OCI-LY7 (cell line): ENCODE measurements around the gene BPTF. TPM values are rescaled to one million over a fixed set of nuclear protein-coding genes. Genes with fewer than 3 reads are reported as not detected.
A peak's percentile ranks its signal among the peaks of the same experiment; 100 is the strongest.

Source experiments
- BruUV-seq: library from RNA; stranded (reverse); fragments of 400-500 nt; replicated peaks from 2 replicates; lab custom pipeline; 2021; lab: Mats Ljungman, UMichigan
- CTCF ChIA-PET: fragments of 300-600 bp; sonication (Branson Sonifier 250); formaldehyde crosslinking; loops from one replicate; lab custom pipeline; 2022; ENCODE audit warnings: antibody characterized with exemption; ENCODE audit not compliant: unreplicated experiment; lab: Charles Lee
- POLR2A ChIA-PET: fragments of 300-600 bp; sonication (Branson Sonifier 250); formaldehyde crosslinking; loops from one replicate; lab custom pipeline; 2022; ENCODE audit warnings: antibody characterized with exemption; lab: Charles Lee
- DNase-seq: peaks from one replicate; pipeline ENCODE4 v3.0.0-alpha.2; 2015; ENCODE audit warnings: low spot score
- H2AFZ ChIP-seq: fragments of 200-600 bp; sonication (generic), shearing (Covaris generic); 2 replicates; pipeline ENCODE4 v1.6.1; 2014; ENCODE audit warnings: mild to moderate bottlenecking, antibody characterized with exemption, low read length, moderate library complexity
- H3K27ac ChIP-seq: fragments of 200-600 bp; sonication (generic); 2 replicates; pipeline ENCODE4 v1.5.1; 2014; ENCODE audit warnings: mixed run types, low read depth, mild to moderate bottlenecking, moderate library complexity, low read length, inconsistent platforms; ENCODE audit not compliant: poor library complexity, severe bottlenecking
- H3K36me3 ChIP-seq: fragments of 200-600 bp; sonication (generic); 2 replicates; pipeline ENCODE4 v1.6.1; 2014; ENCODE audit warnings: mild to moderate bottlenecking, antibody characterized with exemption, low read length, moderate library complexity, mixed read lengths; ENCODE audit not compliant: insufficient read depth
- H3K4me1 ChIP-seq: fragments of 200-600 bp; sonication (generic); 2 replicates; pipeline ENCODE4 v1.5.1; 2014; ENCODE audit warnings: mild to moderate bottlenecking, low read length; ENCODE audit not compliant: insufficient read depth, poor library complexity, severe bottlenecking
- H3K4me2 ChIP-seq: fragments of 200-600 bp; sonication (generic); 2 replicates; pipeline ENCODE4 v1.6.1; 2014; ENCODE audit warnings: mild to moderate bottlenecking, low read length
- H3K4me3 ChIP-seq: fragments of 200-600 bp; sonication (generic); 2 replicates; pipeline ENCODE4 v1.5.1; 2014; ENCODE audit warnings: mild to moderate bottlenecking, low read depth, low read length; ENCODE audit not compliant: poor library complexity, severe bottlenecking
- H3K79me2 ChIP-seq: fragments of 200-600 bp; sonication (generic); 2 replicates; pipeline ENCODE4 v1.6.1; 2016; ENCODE audit warnings: low read depth, mild to moderate bottlenecking, low read length, moderate library complexity, mixed read lengths; ENCODE audit not compliant: insufficient read depth
- H3K9me2 ChIP-seq: fragments of 200-600 bp; sonication (generic); 2 replicates; pipeline ENCODE4 v1.6.1; 2016; ENCODE audit warnings: mild to moderate bottlenecking, low read length, mixed read lengths; ENCODE audit not compliant: insufficient read depth
- H3K9me3 ChIP-seq: fragments of 200-600 bp; sonication (generic); 2 replicates; pipeline ENCODE4 v1.6.1; 2014; ENCODE audit warnings: mild to moderate bottlenecking, mixed run types, low read length, mixed read lengths
- H4K20me1 ChIP-seq: fragments of 200-600 bp; sonication (generic); 2 replicates; pipeline ENCODE4 v1.6.1; 2014; ENCODE audit warnings: mild to moderate bottlenecking, antibody characterized with exemption, low read length, moderate library complexity, mixed read lengths; ENCODE audit not compliant: insufficient read depth
- CTCF ChIP-seq: fragments of 200-600 bp; sonication (generic); conservative IDR thresholded peaks from 2 replicates; pipeline ENCODE4 v1.5.1; 2014; ENCODE audit warnings: mild to moderate bottlenecking, antibody characterized with exemption, low read length, moderate library complexity, mixed read lengths
- EZH2phosphoT487 ChIP-seq: fragments of 200-600 bp; sonication (generic); IDR thresholded peaks from 2 replicates; pipeline ENCODE4 v1.6.1; 2018; ENCODE audit warnings: low read depth, borderline replicate concordance, mild to moderate bottlenecking, mixed run types, antibody characterized with exemption, low read length, moderate library complexity, mixed read lengths
- intact Hi-C: fragments of 100-400 bp; cut with micrococcal nuclease; formaldehyde crosslinking; loops from one replicate; pipeline ENCODE4 v1.10.0; 2022; ENCODE audit not compliant: unreplicated experiment
- total RNA-seq, 2 experiments: library from RNA; depleted of rRNA in 1 of 2; stranded (reverse); fragments of >200 nt in 1 of 2; shearing (Covaris generic) in 1 of 2; gene quantifications; 2 replicates each; pipeline ENCODE4 v1.2.3, GENCODE V29; 2014 to 2022

Gene BPTF
- total RNA-seq, 2 experiments from 2014 or later = 104 to 212 TPM

- ChIA-PET CTCF (no interaction called here), POLR2A (no interaction called here)
- Histone ChIP-seq H4K20me1 (no peaks in the 10 kb centered on the region), H3K4me3 (no peak overlapping the region), H3K36me3 (peaks cover 33% of the 10 kb centered on the region), H3K27ac (no peak overlapping the region), H3K9me3 (no peaks in the 10 kb centered on the region), H3K4me2 (no peak overlapping the region), H3K4me1 (no peaks in the 10 kb centered on the region), H3K79me2 (no peaks in the 10 kb centered on the region), H2AFZ (no peak overlapping the region), H3K9me2 (no peaks in the 10 kb centered on the region)
- intact Hi-C loops = no loop called here
- DNase-seq = no peak
- no TSS peak for BruUV-seq
- no peak for TF ChIP-seq EZH2phosphoT487
- TF ChIP-seq CTCF = no peak
Observed at GRCh38 chr17:67982034-67982640, 156.8 kb downstream of the BPTF start.

- no peaks in the 10 kb centered on the region for H3K9me3 ChIP-seq
- intact Hi-C loops = no loop called here
- no peak overlapping the region for H3K27ac ChIP-seq
- CTCF ChIA-PET = no interaction called here
- H3K79me2 ChIP-seq = no peaks in the 10 kb centered on the region
- no peaks in the 10 kb centered on the region for H3K9me2 ChIP-seq
- H2AFZ ChIP-seq = no peak overlapping the region
- H4K20me1 ChIP-seq = no peaks in the 10 kb centered on the region
- POLR2A ChIA-PET = no interaction called here
- DNase-seq = no peak
- H3K4me1 ChIP-seq = no peaks in the 10 kb centered on the region
- peaks cover 31% of the 10 kb centered on the region for H3K36me3 ChIP-seq
- BruUV-seq = TSS peak; percentile 78
- no peak overlapping the region for H3K4me3 ChIP-seq
- no peak overlapping the region for H3K4me2 ChIP-seq
- TF ChIP-seq EZH2phosphoT487 = no peak
- no peak for TF ChIP-seq CTCF
Observed at GRCh38 chr17:67982686-67983382, 157.5 kb downstream of the BPTF start.

DNA sequence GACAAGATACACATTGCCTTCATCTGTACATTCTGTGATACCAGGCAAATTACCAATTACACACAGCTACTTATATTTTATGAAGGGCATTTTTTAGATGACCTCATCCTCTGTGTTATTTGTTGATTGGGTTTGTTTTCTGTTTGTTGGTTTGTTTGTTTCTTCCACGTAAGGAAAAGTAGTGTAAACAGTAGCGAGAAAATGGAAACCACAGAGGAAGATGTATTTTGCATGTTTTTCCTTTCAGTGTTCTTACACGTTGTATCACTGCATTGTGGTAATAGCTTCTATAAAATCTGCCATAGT lies 158.0 kb downstream of the BPTF start:
- H3K79me2 ChIP-seq = no peaks in the 10 kb centered on the region
- intact Hi-C loops = no loop called here
- H2AFZ ChIP-seq = no peak overlapping the region
- H3K4me3 ChIP-seq = no peak overlapping the region
- ChIA-PET POLR2A (interaction anchor here (0.6 kb wide), 1 partner anchor 1632 kb away, joined by 3 read pairs; no protein-coding TSS in a partner anchor), CTCF (no interaction called here)
- H3K4me2 ChIP-seq = no peak overlapping the region
- no peaks in the 10 kb centered on the region for H4K20me1 ChIP-seq
- TF ChIP-seq EZH2phosphoT487 (no peak), CTCF (no peak)
- H3K9me3 ChIP-seq = no peaks in the 10 kb centered on the region
- H3K36me3 ChIP-seq = peaks cover 30% of the 10 kb centered on the region
- no peaks in the 10 kb centered on the region for H3K4me1 ChIP-seq
- no peak overlapping the region for H3K27ac ChIP-seq
- no peak for DNase-seq
- no peaks in the 10 kb centered on the region for H3K9me2 ChIP-seq
- no TSS peak for BruUV-seq
